OCI-M2 (cell line): ENCODE measurements around the gene XPR1.
"Not testable (repeated sequence)": the region's sequence is repeated elsewhere in the genome, so short reads cannot be mapped to it uniquely, and the experiment has no call there.

Experiments used
- DNase-seq: peaks from one replicate; lab custom pipeline; 2025; ENCODE audit not compliant: unreplicated experiment; lab: John Stamatoyannopoulos, UW

The XPR1 gene

DNA sequence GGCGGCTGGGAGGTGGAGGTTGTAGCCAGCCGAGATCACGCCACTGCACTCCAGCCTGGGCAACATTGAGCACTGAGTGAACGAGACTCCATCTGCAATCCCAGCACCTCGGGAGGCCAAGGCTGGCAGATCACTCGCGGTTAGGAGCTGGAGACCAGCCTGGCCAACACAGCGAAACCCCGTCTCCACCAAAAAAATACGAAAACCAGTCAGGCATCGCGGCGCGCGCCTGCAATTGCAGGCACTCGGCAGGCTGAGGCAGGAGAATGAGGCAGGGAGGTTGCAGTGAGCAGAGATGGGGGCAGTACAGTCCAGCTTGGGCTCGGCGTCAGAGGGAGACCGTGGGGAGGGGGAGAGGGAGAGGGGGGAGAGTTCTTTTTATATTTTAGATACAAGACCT lies 79.4 kb downstream of the XPR1 start:
- not testable (repeated sequence) for DNase-seq

DNA sequence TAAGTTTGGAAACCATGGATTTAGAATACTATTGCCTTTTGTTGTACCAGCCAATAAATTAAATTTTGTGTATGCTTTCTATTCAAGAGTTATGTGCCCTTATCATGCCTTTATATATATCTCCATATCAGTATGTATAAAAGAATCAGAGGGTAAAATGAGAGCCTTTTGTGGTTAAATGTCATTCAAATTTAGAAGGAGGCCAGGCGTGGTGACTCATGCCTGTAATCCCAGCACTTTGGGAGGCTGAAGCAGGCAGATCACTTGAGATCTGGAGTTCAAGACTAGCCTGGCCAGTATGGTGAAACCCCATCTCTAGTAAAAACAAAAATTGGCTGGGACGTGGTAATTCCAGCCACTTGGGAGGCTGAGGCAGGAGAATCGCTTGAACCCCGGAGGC lies 88.9 kb downstream of the XPR1 start:
- no peak for DNase-seq

DNA sequence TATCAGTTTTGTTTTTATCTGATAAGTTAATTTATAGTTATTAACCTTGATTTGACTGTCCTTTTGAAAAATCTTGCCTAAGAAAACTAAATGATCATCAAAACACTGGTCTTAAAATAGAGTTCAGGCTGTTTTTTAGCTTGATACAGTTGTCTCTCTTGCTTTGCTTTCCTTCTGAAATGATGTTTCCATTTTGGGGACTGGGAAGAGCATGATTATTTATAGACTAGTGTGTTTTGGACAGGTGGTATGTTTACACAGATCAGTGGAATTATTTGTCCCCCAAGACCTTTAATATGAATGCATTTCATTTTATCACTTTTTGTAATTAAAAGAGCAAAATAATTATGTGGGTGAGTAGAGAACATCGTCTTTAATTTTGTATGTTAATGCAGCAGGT lies 90.8 kb downstream of the XPR1 start:
- no peak for DNase-seq

DNA sequence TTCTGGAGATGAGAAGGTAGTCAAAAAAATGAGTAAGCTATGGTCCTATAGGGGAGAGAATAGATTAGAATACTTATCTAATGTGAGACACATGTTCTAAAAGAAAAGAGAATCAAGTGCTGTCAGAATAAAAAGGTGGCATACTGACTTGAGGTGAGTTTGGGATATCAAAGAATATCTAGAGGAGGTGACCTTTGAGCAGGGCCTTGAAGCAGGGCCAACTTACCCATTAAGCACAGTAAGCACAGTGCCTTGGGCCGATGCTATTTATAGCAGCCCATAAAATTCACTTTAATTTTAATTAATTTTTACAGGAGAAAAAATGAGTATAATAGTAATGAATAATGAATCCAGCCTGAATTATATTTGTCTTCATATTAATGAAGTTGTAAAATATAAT lies 92.2 kb downstream of the XPR1 start:
- DNase-seq: no peak

DNA sequence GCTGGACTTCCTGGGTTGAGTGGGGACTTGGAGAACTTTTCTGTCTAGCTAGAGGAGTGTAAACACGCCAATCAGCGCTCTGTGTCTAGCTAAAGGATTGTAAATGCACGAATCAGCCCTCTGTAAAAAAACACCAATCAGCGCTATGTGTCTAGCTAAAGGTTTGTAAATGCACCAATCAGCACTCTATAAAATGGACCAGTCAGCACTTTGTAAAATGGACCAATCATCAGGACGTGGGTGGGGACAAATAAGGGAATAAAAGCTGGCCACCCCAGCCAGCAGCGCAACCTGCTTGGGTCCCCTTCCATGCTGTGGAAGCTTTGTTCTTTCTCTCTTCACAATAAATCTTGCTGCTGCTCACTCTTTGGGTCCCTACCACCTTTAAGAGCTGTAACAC lies 94.2 kb downstream of the XPR1 start:
- not testable (repeated sequence) for DNase-seq

DNA sequence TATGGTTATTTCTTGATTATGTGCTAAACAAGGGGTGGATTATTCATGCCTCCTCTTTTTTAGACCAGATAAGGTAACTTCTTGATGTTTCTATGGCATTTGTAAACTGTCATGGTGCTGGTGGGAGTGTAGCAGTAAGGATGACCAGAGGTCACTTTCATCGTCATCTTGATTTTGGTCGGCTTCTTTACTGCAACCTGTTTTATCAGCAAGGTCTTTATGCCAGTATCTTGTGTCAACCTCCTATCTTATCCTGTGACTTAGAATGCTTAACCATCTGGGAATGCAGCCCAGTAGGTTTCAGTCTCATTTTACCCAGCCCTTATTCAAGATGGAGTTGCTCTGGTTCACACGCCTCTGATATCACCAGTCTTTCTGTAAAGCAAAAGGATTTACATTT lies 95.9 kb downstream of the XPR1 start:
- DNase-seq: not testable (repeated sequence)

DNA sequence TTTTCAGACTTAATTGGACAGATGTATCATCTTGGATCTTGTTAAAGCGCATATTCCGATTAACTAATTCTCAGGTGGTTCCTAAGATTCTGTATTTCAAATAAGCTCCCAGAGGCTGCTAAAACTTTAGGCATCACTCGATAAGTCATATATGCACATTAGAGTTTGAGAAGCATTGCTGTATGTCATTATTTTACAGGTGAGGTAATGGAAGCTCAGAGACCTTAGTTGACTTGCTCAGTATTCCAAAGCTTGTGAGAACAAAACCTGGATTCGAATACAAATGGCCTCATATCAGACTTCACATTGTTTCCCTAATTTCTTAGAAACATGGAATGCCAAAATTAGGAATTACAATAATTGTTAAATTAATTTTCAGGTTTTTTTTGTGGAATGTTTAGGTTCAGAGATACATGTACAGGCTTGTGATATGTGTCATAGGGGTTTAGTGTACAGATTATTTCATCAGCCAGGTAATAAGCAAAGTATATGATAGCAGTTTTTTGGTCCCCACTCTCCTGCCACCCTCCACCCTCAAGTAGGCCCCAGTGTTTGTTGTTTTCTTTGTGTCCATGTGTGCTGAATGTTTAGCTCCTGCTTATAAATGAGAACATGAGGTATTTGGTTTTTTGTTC lies 96.8 kb downstream of the XPR1 start:
- no peak for DNase-seq

DNA sequence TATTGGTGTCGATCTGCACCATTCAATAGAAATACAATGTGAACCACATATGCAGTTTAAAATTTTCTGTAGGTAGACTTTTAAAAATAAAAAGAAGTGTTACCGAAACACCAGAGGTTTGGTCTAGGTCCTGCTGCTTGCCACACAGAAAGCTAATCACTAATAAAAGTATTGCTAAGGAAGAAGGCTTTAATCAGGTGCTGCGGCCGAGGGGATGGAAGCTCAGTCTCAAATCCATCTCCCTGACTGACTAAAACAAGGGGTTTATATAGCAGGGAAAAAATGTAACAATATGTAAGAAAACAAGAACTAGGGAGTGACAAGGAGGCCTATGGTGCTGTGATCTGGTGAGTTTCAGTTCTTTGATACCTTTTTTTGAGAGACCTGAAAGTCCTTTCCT lies 99.3 kb downstream of the XPR1 start:
- no peak for DNase-seq

DNA sequence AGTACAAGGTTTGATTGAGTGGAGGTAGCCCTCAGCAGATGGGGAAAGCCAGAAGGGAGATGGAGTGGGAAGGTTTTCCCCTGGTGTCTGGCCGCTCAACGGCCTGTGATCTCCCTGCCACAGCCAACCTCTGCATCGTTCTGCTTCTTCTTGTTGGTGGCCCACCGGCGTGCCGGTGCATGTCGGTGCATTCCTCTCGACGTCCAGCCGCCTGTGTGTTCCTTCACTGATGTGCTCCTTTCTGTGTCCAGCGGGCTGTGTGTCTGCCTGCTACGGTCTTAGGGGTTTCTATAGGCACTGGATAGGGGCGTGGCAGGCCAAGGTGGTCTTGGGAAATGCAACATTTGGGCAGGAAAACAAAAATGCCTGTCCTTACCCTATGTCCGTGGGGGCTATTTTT lies 101.0 kb downstream of the XPR1 start:
- no peak for DNase-seq

DNA sequence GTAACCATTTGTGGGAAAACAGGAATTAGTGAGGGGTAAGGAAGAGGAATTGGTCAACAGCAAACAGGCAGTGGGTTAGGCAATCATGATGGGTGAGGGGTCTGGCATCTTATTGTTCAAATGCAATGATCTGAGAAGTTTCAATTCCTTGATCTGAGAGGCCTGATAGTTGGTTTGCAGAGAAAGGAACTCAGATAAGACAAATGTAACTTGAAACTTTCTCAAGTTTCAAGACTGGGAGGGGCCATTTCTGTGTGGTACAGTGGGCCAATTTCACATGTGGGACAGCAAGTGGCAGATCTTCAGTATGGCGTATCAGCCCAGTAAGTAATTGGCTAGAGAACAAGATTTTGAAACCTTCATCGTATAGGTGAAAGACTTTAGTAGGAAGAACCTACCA lies 102.5 kb downstream of the XPR1 start:
- no peak for DNase-seq

DNA sequence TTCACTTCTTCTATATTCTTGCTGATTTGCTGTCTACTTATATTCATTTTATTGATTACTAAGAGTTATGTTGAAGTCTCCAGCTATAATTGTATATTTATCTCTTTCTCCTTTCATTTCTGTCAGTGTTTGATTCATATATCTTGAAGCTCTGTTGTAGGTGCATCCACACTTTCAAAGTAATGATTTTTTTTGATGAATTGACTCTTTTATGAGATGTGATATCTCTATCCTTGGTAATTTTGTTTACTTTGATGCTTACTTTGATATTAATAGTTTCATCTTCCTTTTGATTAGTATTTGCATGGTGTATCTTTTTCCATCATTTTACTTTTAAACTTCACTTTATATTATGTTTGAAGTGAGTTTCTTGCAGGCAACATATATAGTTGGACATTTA lies 110.8 kb downstream of the XPR1 start:
- no peak for DNase-seq

DNA sequence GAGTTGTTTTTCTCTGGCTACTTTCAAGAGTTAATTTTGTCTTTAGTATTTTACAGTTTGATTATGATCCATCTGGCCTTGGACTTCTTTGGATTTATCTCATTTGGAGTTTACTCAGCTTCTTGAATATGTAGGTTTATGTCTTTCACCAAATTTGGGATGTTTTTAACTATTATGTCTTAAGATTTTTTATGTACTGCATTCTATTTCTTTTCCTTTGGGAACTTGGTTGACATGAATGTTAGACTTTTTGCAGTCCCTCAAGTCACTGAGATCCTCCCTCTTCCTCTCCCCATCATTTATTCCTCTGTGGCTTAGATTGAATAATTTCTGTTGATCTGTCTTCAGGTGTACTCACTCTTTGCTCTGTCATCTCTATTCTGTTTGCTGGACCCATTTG lies 112.0 kb downstream of the XPR1 start:
- DNase-seq: no peak

DNA sequence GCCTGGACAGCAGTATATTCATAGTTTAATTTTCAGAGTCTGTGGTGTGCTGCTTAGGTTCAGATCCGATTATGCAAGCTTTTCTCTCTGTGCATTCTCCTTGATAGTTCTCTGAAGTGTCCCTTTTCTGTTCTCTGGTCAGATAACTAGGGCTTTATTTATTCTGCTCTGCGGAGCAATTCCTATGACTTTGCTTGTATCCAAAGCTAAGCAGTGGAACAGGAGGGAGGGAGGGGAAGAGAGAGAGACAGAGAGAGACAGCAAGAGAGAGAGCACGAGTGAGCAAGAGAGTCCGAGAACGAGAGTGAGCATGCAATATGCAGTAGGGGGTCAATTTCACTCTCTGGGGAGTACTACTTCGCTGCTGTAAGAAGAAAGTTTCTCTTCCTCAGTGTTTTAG lies 113.3 kb downstream of the XPR1 start:
- DNase-seq: no peak

DNA sequence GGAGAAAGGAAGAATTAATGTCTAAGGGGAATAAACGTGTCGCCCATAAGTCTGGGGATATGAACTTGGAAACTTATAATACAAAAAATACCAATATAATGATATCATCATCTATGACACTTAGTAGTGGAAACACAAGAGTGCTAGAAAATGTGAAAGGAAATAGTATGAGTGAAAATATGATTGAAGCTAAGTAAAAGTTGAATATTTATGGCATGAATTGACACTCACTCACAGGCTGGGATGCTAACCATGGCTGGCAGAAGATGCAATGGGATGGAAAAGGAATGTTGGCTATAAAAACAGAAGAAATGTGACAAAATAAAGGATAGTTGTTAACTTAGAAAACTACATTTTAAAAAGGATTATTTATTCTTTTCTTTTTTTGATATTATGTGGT lies 120.1 kb downstream of the XPR1 start:
- no peak for DNase-seq

DNA sequence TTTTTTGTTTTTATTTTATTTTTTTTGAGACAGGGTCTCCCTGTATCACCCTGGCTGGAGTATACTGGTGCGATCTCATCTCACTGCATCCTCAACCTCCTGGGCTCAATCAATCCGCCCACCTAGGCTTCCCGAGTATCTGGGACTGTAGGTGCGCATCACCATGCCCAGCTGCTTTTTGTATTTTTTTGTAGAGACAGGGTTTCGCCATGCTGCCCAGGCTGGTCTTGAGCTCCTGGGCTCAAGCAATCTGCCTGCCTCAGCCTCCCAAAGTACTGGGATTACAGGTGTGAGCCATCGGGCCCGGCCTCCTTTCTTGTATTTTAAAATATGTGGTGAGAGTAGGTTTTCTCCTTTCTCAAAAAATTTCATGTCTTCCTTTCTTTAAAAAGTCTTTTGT lies 122.6 kb downstream of the XPR1 start:
- no peak for DNase-seq

DNA sequence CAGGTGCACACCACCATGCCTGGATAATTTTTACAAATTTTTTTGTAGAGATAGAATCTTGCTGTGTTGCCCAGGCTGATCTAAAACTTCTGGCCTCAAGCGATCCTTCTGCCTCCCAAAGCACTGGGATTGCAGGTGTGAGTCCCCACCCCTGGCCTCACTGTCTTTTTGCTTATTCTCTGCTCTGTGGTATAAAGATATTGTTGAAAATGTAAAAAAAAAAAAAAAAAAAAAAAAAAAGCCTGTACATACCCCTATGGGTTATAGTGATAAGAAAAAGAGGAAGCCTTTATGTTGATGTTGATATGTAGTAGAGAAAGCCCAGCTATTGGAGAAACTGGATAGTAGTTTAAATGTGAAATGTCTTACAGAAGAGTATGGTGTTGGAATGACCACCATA lies 125.8 kb downstream of the XPR1 start:
- no peak for DNase-seq

DNA sequence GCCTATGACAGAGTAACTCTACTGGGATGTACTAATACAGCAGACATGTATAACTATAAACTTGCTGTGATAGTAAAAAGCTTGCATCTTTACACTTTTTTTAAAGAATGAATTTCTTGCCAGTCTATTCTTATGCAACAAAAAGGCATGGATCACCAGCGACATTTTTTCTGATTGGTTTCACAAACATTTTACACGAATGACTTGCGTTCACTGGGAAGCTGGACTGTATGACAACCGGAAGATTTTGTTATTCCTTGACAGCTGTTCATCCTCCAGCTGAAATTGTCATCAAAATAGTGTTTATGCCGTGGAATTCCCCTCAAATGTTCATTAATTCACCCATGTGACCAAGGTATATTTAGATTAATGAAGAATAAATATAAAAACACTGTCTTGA lies 131.0 kb downstream of the XPR1 start:
- DNase-seq: no peak

DNA sequence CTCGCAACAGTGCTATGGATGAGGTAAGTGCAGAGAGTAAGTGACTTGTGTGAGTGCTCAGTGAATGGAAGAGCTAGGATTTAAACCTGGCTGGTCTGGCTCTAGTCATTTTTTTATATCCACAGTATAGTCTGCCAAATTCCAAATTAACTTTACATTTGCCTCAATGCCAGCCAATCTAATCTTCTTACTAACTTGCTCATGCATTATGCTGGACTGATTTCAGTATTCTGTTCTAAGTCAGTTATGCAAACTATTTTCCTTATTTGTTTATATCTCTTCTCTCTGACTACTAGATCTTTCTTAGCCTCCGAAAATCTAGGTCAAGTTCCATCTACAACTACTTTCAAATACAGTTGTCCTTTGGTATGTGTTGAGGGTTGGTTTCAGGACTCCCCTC lies 133.3 kb downstream of the XPR1 start:
- DNase-seq: no peak

DNA sequence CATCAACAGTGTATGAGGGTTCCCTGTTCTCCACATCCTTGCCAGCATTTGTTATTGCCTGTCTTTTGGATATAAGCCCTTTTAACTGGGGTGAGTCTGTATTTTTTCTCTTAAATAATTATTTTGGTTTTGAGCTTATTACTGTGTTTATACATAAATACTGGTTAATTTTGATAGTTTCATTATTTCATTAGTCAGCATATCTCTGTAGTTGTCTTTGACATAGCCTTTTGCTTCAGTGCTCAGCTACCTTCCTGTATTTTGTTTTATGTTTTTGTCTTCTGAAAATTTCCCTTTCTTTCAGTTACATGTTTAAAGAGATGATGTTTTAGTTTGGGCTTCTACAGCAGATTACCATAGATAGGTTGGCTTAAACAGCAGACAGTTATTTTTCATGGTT lies 138.1 kb downstream of the XPR1 start:
- no peak for DNase-seq

DNA sequence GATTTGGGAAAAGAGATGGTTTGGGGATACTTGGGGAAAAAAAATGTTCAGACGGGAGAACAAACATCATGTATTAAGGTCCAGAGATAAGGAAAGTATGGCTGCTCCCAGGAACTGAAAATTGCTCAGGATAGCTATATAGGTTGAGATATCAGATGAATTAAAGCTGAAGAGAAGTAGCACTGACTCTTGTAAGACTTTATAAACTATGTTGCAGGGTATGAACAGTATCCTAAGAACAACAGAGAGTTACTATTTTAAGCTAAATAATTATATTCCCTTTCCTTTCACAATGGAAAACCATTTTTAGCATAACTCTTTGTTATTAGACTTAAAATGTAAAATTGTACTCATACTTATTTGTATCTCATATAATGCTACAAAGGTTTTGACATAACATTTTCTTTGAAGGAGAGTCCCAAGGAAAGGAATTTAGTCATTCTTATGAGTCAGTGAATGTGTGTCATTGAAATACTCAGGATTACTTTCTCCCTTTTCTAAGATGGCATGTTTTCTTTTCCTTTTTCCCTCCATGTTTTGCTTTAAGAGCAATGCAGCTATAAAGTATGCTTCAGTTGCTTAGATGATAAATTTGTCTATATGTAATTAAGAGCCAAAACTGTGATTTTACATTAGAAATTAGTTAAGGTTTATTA lies 141.5 kb downstream of the XPR1 start:
- DNase-seq: no peak

DNA sequence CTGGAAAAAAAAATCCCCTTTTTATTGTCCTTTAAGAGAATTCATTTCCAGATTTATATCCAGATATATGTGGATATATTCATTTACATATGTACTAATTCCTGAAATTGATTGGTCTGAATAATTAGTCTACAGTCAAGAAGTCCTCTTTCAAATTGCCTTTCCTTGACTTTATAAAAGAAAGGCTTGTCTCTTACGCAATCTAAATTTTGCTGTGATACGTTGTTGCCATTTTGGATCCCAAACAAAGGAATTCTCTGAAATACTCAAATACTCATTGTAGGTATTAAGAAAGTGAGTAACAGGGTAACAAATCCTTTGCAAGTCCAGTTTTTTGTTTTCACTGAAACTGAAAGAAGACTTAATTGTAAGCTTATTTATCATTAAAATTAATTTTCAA lies 144.0 kb downstream of the XPR1 start:
- DNase-seq: no peak

DNA sequence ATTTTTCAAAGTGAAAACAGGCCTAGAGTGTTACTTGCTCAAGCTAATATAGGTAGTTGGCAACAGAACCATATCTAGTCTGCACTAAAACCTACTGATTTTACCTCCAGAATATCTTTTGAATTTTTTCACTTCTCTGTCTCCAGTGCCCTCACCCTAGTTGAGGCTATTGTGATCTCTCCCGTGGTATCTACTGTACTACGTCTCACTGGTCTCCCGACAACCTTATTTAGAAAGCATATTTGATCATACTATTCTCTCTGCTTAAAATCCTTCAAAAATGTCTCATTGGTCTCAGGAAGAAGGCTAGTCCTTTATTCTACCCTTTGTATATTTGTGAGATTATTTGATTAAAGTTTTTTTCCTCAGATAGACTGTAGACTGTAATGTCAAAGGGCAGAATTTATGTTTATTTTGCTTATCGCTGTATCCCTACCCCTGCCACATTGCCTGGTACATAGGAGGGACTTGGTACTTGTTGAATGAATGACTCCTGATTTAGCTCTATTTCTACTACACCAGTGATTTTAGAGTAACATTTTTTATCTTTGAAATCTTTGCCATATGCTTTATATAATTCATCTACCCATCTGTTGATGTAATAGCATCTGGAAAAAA lies 145.4 kb downstream of the XPR1 start:
- no peak for DNase-seq
